SK-N-SH (cell line): ENCODE measurements around the gene ATP6V0B. TPM values are rescaled to one million over a fixed set of nuclear protein-coding genes. Genes with fewer than 3 reads are reported as not detected.
A peak's percentile ranks its signal among the peaks of the same experiment; 100 is the strongest.

ENCODE experiments used
- CTCF ChIA-PET: fragments of 300-600, 350-600 bp; formaldehyde crosslinking; extraction: SDS; loops from one replicate; lab custom pipeline; 2021; lab: Yijun Ruan, JAX
- POLR2A ChIA-PET: fragments of 350-600 bp; sonication (Branson Sonifier 250); formaldehyde crosslinking; extraction: SDS; loops from one replicate; lab custom pipeline; 2020; ENCODE audit warnings: antibody characterized with exemption, inconsistent platforms; lab: Yijun Ruan, JAX
- DNase-seq: peaks from one replicate; pipeline ENCODE4 v3.0.0; 2012
- H2AFZ ChIP-seq: fragments of 200-600 bp; sonication (generic); 2 replicates; pipeline ENCODE4 v1.8.1; 2016; ENCODE audit warnings: antibody characterized with exemption, mild to moderate bottlenecking, low read depth
- H3F3A ChIP-seq: fragments of 200-600 bp; sonication (generic); replicated peaks from 2 replicates; pipeline ENCODE3; 2016; ENCODE audit warnings: antibody characterized with exemption, mild to moderate bottlenecking; ENCODE audit not compliant: insufficient read depth
- H3K27ac ChIP-seq, 2 experiments: fragments of 200-500 bp in 1 of 2; fragments of 200-600 bp in 1 of 2; sonication (Bioruptor generic) in 1 of 2; sonication (generic), shearing (Covaris generic) in 1 of 2; 2 replicates each; pipeline versions ENCODE4 v1.5.1 to v1.6.1; 2014 to 2016; ENCODE audit warnings: low read depth in 2 of 2, inconsistent platforms in 1 of 2, low read length in 1 of 2, mild to moderate bottlenecking in 1 of 2, mixed read lengths in 1 of 2
- H3K27me3 ChIP-seq: fragments of 200-600 bp; sonication (generic), shearing (Covaris generic); 2 replicates; pipeline ENCODE4 v1.6.1; 2016; ENCODE audit warnings: mixed run types; ENCODE audit not compliant: insufficient read depth
- H3K36me3 ChIP-seq, 2 experiments: fragments of 200-500 bp in 1 of 2; fragments of 200-600 bp in 1 of 2; sonication (Bioruptor generic) in 1 of 2; sonication (generic) in 1 of 2; replicated peaks in 1 of 2; 2 replicates each; pipeline versions ENCODE3 to v1.5.1; 2014 to 2016; ENCODE audit warnings: low read length in 1 of 2, mild to moderate bottlenecking in 1 of 2; ENCODE audit not compliant: insufficient read depth in 2 of 2, control insufficient read depth in 1 of 2
- H3K4me1 ChIP-seq, 2 experiments: fragments of 200-500 bp in 1 of 2; fragments of 200-600 bp in 1 of 2; sonication (Bioruptor generic) in 1 of 2; sonication (generic), shearing (Covaris generic) in 1 of 2; 2 replicates each; pipeline versions ENCODE4 v1.5.1 to v1.6.1; 2014 to 2016; ENCODE audit warnings: low read depth in 1 of 2, low read length in 1 of 2, mixed run types in 1 of 2; ENCODE audit not compliant: insufficient read depth in 2 of 2, control insufficient read depth in 1 of 2
- H3K4me2 ChIP-seq: fragments of 200-600 bp; sonication (generic), shearing (Covaris generic); 2 replicates; pipeline ENCODE4 v1.6.1; 2017; ENCODE audit warnings: mixed run types
- H3K4me3 ChIP-seq, 2 experiments: fragments of 200-500 bp in 1 of 2; fragments of 200-600 bp in 1 of 2; sonication (Bioruptor generic) in 1 of 2; sonication (generic), shearing (Covaris generic) in 1 of 2; 2 replicates each; pipeline versions ENCODE4 v1.5.1 to v1.8.1; 2014 to 2016; ENCODE audit warnings: low read depth in 2 of 2, inconsistent platforms in 1 of 2, low read length in 1 of 2, mild to moderate bottlenecking in 1 of 2, mixed read lengths in 1 of 2, moderate library complexity in 1 of 2
- H3K79me2 ChIP-seq: fragments of 200-600 bp; sonication (generic); 2 replicates; pipeline ENCODE4 v1.8.1; 2017; ENCODE audit warnings: mild to moderate bottlenecking; ENCODE audit not compliant: insufficient read depth
- H3K9ac ChIP-seq: fragments of 200-600 bp; sonication (generic); 2 replicates; pipeline ENCODE4 v1.6.1; 2017; ENCODE audit warnings: mixed run types
- H3K9me2 ChIP-seq: fragments of 200-600 bp; sonication (generic); 2 replicates; pipeline ENCODE4 v1.6.1; 2017; ENCODE audit warnings: mixed run types
- H3K9me3 ChIP-seq: fragments of 200-600 bp; sonication (generic); 2 replicates; pipeline ENCODE4 v1.6.1; 2017; ENCODE audit warnings: mixed run types, mild to moderate bottlenecking, moderate library complexity
- H4K20me1 ChIP-seq: fragments of 200-600 bp; sonication (generic); 2 replicates; pipeline ENCODE4 v1.6.1; 2017; ENCODE audit warnings: mild to moderate bottlenecking, mixed run types; ENCODE audit not compliant: insufficient read depth
- ELF1 ChIP-seq: IDR thresholded peaks from 2 replicates; pipeline ENCODE4 v1.4.0; 2012
- EP300 ChIP-seq, 2 experiments: IDR thresholded peaks; 2 replicates each; pipeline versions ENCODE4 v1.4.0 to v1.6.1; 2012; ENCODE audit warnings: borderline replicate concordance in 1 of 2, low read depth in 1 of 2, low read length in 1 of 2
- EZH2phosphoT487 ChIP-seq: fragments of 200-600 bp; sonication (generic); IDR thresholded peaks from 2 replicates; pipeline ENCODE4 v1.6.1; 2017; ENCODE audit warnings: low read depth, mixed run types, mild to moderate bottlenecking, antibody characterized with exemption, moderate library complexity, borderline replicate concordance
- FOSL2 ChIP-seq: IDR thresholded peaks from 2 replicates; pipeline ENCODE4 v1.4.0; 2012; ENCODE audit warnings: low read depth, mild to moderate bottlenecking, moderate library complexity, borderline replicate concordance
- FOXM1 ChIP-seq: IDR thresholded peaks from 2 replicates; pipeline ENCODE4 v1.4.0; 2012; ENCODE audit warnings: low read depth, mild to moderate bottlenecking
- MEF2A ChIP-seq: IDR thresholded peaks from 2 replicates; pipeline ENCODE4 v1.4.0; 2012; ENCODE audit warnings: low read depth, borderline replicate concordance
- MXI1 ChIP-seq: IDR thresholded peaks from 2 replicates; pipeline ENCODE4 v1.6.1; 2012; ENCODE audit warnings: mild to moderate bottlenecking, low read depth, low read length, improper control_type of control experiment
- NFIC ChIP-seq: IDR thresholded peaks from 2 replicates; pipeline ENCODE4 v1.4.0; 2012; ENCODE audit warnings: borderline replicate concordance
- NRF1 ChIP-seq: IDR thresholded peaks from 2 replicates; pipeline ENCODE4 v1.6.1; 2012; ENCODE audit warnings: low read depth, mild to moderate bottlenecking, low read length
- PBX3 ChIP-seq: IDR thresholded peaks from 2 replicates; pipeline ENCODE4; 2012
- POLR2AphosphoS5 ChIP-seq: IDR thresholded peaks from 2 replicates; pipeline ENCODE4 v1.6.1; 2012; ENCODE audit warnings: low read depth, low read length
- RFX5 ChIP-seq: IDR thresholded peaks from 2 replicates; pipeline ENCODE4 v1.6.1; 2012; ENCODE audit warnings: mild to moderate bottlenecking, improper control_type of control experiment, low read length
- RXRA ChIP-seq: IDR thresholded peaks from 2 replicates; pipeline ENCODE4 v1.4.0; 2012; ENCODE audit warnings: low read depth, mild to moderate bottlenecking, borderline replicate concordance
- SIN3A ChIP-seq: IDR thresholded peaks from 2 replicates; pipeline ENCODE4 v1.6.1; 2012; ENCODE audit warnings: low read depth, mild to moderate bottlenecking, low read length, moderate library complexity, borderline replicate concordance
- SMC3 ChIP-seq: IDR thresholded peaks from 2 replicates; pipeline ENCODE4 v1.6.1; 2012; ENCODE audit warnings: low read depth, low read length, improper control_type of control experiment
- TEAD4 ChIP-seq: IDR thresholded peaks from 2 replicates; pipeline ENCODE4 v1.4.0; 2012; ENCODE audit warnings: mild to moderate bottlenecking, borderline replicate concordance; ENCODE audit not compliant: insufficient read depth
- WGBS: methylation state at CpG from one replicate; pipeline ENCODE4 v1.1.6; 2017; ENCODE audit warnings: low lambda C conversion rate; 5-methylcytosine and 5-hydroxymethylcytosine counted together
- polyA plus RNA-seq, 3 experiments: library from polyadenylated mRNA; depleted of rRNA; stranded (reverse); fragments of >200 nt; gene quantifications; 2 replicates each; pipeline ENCODE4 v1.2.3, GENCODE V29; 2012
- TF ChIP-seq, protein P1 (sequence below): fragments of 200-600 bp; sonication (generic); IDR thresholded peaks from 2 replicates; pipeline ENCODE4 v1.6.1; 2017; ENCODE audit warnings: antibody characterized with exemption, mild to moderate bottlenecking, moderate library complexity

The ATP6V0B gene
- polyA plus RNA-seq, 1 of the 3 experiments (the other 2 are of a cell fraction), result 180 TPM

DNA sequence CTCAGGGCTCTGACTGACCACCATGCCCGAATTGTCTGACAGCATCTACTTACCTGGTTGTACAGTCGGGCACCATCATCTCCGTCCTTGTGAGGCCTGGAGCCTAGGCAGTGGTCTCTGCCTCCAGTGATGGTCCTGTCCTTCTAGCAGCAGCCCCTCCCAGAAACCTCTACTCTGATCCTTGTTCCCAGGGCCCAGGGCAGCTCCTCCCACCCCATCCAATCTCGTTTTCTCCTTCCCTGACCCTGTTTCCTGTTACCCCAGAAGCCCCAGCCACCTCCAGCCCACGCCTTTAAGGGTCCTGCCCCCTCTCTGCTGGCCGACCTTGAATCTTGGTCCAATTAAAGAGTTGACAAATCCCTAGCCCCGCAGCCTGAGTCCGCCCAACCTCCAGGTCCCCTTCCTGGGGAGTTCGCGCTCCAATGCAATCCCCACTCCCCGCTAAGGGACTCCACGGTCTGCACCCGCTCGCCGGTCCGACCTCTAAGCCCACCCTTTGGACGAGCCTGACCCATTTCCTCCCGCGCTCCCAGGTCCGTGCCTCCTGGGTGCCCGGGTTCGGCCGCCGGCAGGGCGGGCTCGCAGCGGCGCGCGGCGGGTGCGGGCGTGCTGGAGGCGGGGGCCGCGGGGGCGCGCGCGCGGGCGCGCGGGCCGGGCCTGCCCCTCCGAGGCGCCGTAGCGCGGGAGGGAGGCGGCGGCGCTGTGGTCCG lies 3.9 kb downstream of the ATP6V0B start, which contains the start of gene B4GALT2:
Gene B4GALT2, plus strand, starts transcription at position 660 of the 710 bp plus-strand sequence. CDS start 1,951 bp downstream, outside the sequence.
- H3K9me2 ChIP-seq, result no peaks in the 10 kb centered on the region
- H3K27me3 ChIP-seq, result no peaks in the 10 kb centered on the region
- H3F3A ChIP-seq, result peaks cover 7% of the 10 kb centered on the region
- H3K36me3 ChIP-seq, result peaks cover 16 to 26% of the 10 kb centered on the region in 2 experiments
- peaks cover 8 to 49% of the 10 kb centered on the region in 2 experiments; a peak in 1 of 4 replicates for H3K4me1 ChIP-seq
- peak within 1 kb of the TSS; percentile 82 for H3K9ac ChIP-seq
- CTCF ChIA-PET, result interaction anchor here (0.9 to 1.2 kb wide), 3 partner anchors 33 to 216 kb away, joined by 3 to 5 read pairs (median 3); partner anchors contain the start of gene IPO13
- H3K79me2 ChIP-seq, result peaks cover 75% of the 10 kb centered on the region
- peak within 1 kb of the TSS; percentile 79; the same call in 1 of the 2 replicates for H2AFZ ChIP-seq
- H3K9me3 ChIP-seq, result no peaks in the 10 kb centered on the region
- peak within 1 kb of the TSS; percentile 94 for H3K4me2 ChIP-seq
- H4K20me1 ChIP-seq, result peaks cover 20% of the 10 kb centered on the region
- 10% methylated on average over 21 of the region's 54 CpGs for WGBS
- POLR2A ChIA-PET, result no interaction called here
- peak within 1 kb of the TSS; percentile 37 to 74 for H3K27ac ChIP-seq
- TF ChIP-seq, protein P1, sequence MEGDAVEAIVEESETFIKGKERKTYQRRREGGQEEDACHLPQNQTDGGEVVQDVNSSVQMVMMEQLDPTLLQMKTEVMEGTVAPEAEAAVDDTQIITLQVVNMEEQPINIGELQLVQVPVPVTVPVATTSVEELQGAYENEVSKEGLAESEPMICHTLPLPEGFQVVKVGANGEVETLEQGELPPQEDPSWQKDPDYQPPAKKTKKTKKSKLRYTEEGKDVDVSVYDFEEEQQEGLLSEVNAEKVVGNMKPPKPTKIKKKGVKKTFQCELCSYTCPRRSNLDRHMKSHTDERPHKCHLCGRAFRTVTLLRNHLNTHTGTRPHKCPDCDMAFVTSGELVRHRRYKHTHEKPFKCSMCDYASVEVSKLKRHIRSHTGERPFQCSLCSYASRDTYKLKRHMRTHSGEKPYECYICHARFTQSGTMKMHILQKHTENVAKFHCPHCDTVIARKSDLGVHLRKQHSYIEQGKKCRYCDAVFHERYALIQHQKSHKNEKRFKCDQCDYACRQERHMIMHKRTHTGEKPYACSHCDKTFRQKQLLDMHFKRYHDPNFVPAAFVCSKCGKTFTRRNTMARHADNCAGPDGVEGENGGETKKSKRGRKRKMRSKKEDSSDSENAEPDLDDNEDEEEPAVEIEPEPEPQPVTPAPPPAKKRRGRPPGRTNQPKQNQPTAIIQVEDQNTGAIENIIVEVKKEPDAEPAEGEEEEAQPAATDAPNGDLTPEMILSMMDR, result no peak
- no peak for TF ChIP-seq MXI1
- no peak for TF ChIP-seq NFIC
- peak; percentile 35 for TF ChIP-seq POLR2AphosphoS5
- H3K4me3 ChIP-seq, result peak within 1 kb of the TSS; percentile 59 to 85
- DNase-seq, result peak; percentile 94

DNA sequence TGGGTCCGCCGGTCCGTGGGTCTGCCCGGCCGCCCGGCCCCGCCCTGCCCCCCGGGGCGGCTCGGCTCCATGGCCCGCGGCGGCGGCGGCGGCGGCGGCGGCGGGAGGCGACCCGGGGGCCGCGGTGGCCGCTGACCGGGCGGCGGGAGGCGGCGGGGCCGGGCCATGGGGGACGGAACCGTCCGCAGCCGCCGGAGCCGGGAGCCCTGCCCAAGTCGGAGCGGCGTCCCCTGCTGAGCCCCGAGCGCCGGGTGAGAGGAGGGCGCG lies 4.4 kb downstream of the ATP6V0B start:
- ChIA-PET POLR2A (no interaction called here), CTCF (interaction anchor here (1.6 kb wide), 1 partner anchor 11 kb away, joined by 10 read pairs; no protein-coding TSS in a partner anchor)
- peaks cover 6 to 44% of the 10 kb centered on the region in 2 experiments; a peak in 1 of 4 replicates for H3K4me1 ChIP-seq
- H3K4me3 ChIP-seq, result peak overlapping the region; percentile 59 to 71
- H3K9me3 ChIP-seq, result no peaks in the 10 kb centered on the region
- 0% methylated on average over 4 of the region's 45 CpGs for WGBS
- H3F3A ChIP-seq, result peaks cover 4% of the 10 kb centered on the region
- no peak for DNase-seq
- no peaks in the 10 kb centered on the region for H3K9me2 ChIP-seq
- no peak overlapping the region for H2AFZ ChIP-seq
- H3K27ac ChIP-seq, result peak overlapping the region; percentile 37 to 74; a peak in 3 of 4 replicates
- peaks cover 20% of the 10 kb centered on the region for H4K20me1 ChIP-seq
- peaks cover 16 to 26% of the 10 kb centered on the region in 2 experiments for H3K36me3 ChIP-seq
- peak overlapping the region; percentile 94; the same call in 1 of the 2 replicates for H3K4me2 ChIP-seq
- peaks cover 75% of the 10 kb centered on the region for H3K79me2 ChIP-seq
- H3K27me3 ChIP-seq, result no peaks in the 10 kb centered on the region
- H3K9ac ChIP-seq, result peak overlapping the region; percentile 81; the same call in 1 of the 2 replicates
- TF ChIP-seq PBX3 (no peak), FOXM1 (no peak), SMC3 (no peak), EP300 (IDR thresholded peaks at IDR 0.05; ENCODE audit: borderline replicate concordance in 1 of 2, low read depth in 1 of 2, low read length in 1 of 2) (no peak), SIN3A (no peak), NRF1 (no peak), EZH2phosphoT487 (no peak), FOSL2 (no peak), MXI1 (no peak), MEF2A (no peak), RFX5 (no peak), ELF1 (no peak), RXRA (no peak), TEAD4 (no peak)
